ENCODE measurements around the gene ATG7. TPM values are rescaled to one million over a fixed set of nuclear protein-coding genes. Genes with fewer than 3 reads are reported as not detected.

Gene ATG7
- total and polyA plus RNA-seq, 10 of the 15 experiments (the other 5 are each of a cell fraction or from before 2014, with no cell fraction given) = 13.5 to 49.5 (median 26.4) TPM

GRCh38 chr3:11367143-11367693 lies 95.0 kb downstream of the ATG7 start (continued):
- no peak for TF ChIP-seq SIX5 (IDR thresholded peaks at IDR 0.05; ENCODE audit: low read depth, low read length, severe bottlenecking)
- TF ChIP-seq PAX8 (IDR thresholded peaks at IDR 0.05) = no peak

- in situ Hi-C loops (cut with MboI) (no loop called here), intact Hi-C loops (cut with micrococcal nuclease; ENCODE audit: unreplicated experiment) (no loop called here)
- no peaks in the 10 kb centered on the region for H3K27me3 ChIP-seq (replicated peaks in 1 of 2; ENCODE audit: control insufficient read depth in 2 of 2, insufficient read depth in 2 of 2, low read length in 1 of 2)
- H2AFZ ChIP-seq (ENCODE audit: control insufficient read depth, low read depth, low read length) = no peak overlapping the region
- RAD21 ChIA-PET (ENCODE audit: unreplicated experiment) = interaction anchor here (1.6 kb wide), 1 partner anchor 9 kb away, joined by 5 read pairs; no protein-coding TSS in a partner anchor
- TF ChIP-seq HCFC1 (IDR thresholded peaks at IDR 0.05; ENCODE audit: low read length) = no peak
- no peak for TF ChIP-seq MEF2A (IDR thresholded peaks at IDR 0.05; ENCODE audit: insufficient read depth, low read depth, low read length)
- no peak overlapping the region for H3K4me3 ChIP-seq
- no peak for DNase-seq (ENCODE audit: low read depth, low spot score)
- CTCF ChIA-PET = interaction anchor here (1.4 to 2.5 kb wide), 3 partner anchors 9 to 281 kb away, joined by 4 to 17 read pairs (median 8); no protein-coding TSS in a partner anchor
- SMC1A ChIA-PET (ENCODE audit: uncharacterized antibody, unreplicated experiment) = interaction anchor here (0.6 to 0.7 kb wide), 3 partner anchors 14 to 281 kb away, joined by 3 read pairs; no protein-coding TSS in a partner anchor
- no peak overlapping the region for H3K27ac ChIP-seq (ENCODE audit: control insufficient read depth, insufficient read depth)
- no peaks in the 10 kb centered on the region for H4K20me1 ChIP-seq (ENCODE audit: control insufficient read depth, insufficient read depth)
- FAIRE-seq = no peak
- ATAC-seq = no peak
- WGBS (ENCODE audit: insufficient coverage, insufficient replicate concordance, low lambda C conversion rate, missing lambda C conversion rate) = 96% methylated on average over 3 of the region's 3 CpGs
- no peaks in the 10 kb centered on the region for H3K79me2 ChIP-seq (ENCODE audit: control insufficient read depth, insufficient read depth, low read length)
- no peak overlapping the region for H3K4me2 ChIP-seq (ENCODE audit: control insufficient read depth, insufficient read depth)
- no peak overlapping the region for H3K9ac ChIP-seq (ENCODE audit: control insufficient read depth, insufficient read depth, low read length)
- peaks cover 6% of the 10 kb centered on the region for H3K4me1 ChIP-seq (ENCODE audit: control insufficient read depth, insufficient read depth, low read length)
- no TSS peak for BruUV-seq (replicated peaks)
- no peaks in the 10 kb centered on the region for H3K9me3 ChIP-seq (replicated peaks; ENCODE audit: control insufficient read depth, insufficient read depth, low read length)
- peaks cover 0 to 9% of the 10 kb centered on the region in 2 experiments; a peak in 2 of 4 replicates for H3K36me3 ChIP-seq (ENCODE audit: control insufficient read depth in 2 of 2, insufficient read depth in 2 of 2, low read length in 1 of 2)
- POLR2A ChIA-PET = no interaction called here
These were observed 98.0 kb downstream of the ATG7 start for GRCh38 chr3:11370191-11370590.

- SMC1A ChIA-PET (ENCODE audit: uncharacterized antibody, unreplicated experiment) = no interaction called here
- H3K9ac ChIP-seq (ENCODE audit: control insufficient read depth, insufficient read depth, low read length) = no peak overlapping the region
- BruUV-seq (replicated peaks) = no TSS peak
- no peak overlapping the region for H3K4me3 ChIP-seq
- no peak overlapping the region for H3K27ac ChIP-seq (ENCODE audit: control insufficient read depth, insufficient read depth)
- POLR2A ChIA-PET = no interaction called here
- RAD21 ChIA-PET (ENCODE audit: unreplicated experiment) = interaction anchor here (1.6 kb wide), 1 partner anchor 8 kb away, joined by 5 read pairs; no protein-coding TSS in a partner anchor
- in situ Hi-C loops (cut with MboI) = no loop called here
- H3K4me2 ChIP-seq (ENCODE audit: control insufficient read depth, insufficient read depth) = no peak overlapping the region
- FAIRE-seq (no peak), DNase-seq (ENCODE audit: low read depth, low spot score) (no peak), ATAC-seq (no peak)
- CTCF ChIA-PET = interaction anchor here (1.4 to 2.5 kb wide), 3 partner anchors 8 to 281 kb away, joined by 4 to 17 read pairs (median 8); no protein-coding TSS in a partner anchor
- WGBS (ENCODE audit: insufficient coverage, insufficient replicate concordance, low lambda C conversion rate, missing lambda C conversion rate) = 95% methylated on average over 4 of the region's 4 CpGs
- H3K27me3 ChIP-seq (replicated peaks in 1 of 2; ENCODE audit: control insufficient read depth in 2 of 2, insufficient read depth in 2 of 2, low read length in 1 of 2) = no peaks in the 10 kb centered on the region
- H3K36me3 ChIP-seq (ENCODE audit: control insufficient read depth in 2 of 2, insufficient read depth in 2 of 2, low read length in 1 of 2) = peaks cover 0 to 6% of the 10 kb centered on the region in 2 experiments; a peak in 2 of 4 replicates
- intact Hi-C loops (cut with micrococcal nuclease; ENCODE audit: unreplicated experiment) = no loop called here
- H2AFZ ChIP-seq (ENCODE audit: control insufficient read depth, low read depth, low read length) = no peak overlapping the region
- no peaks in the 10 kb centered on the region for H3K9me3 ChIP-seq (replicated peaks; ENCODE audit: control insufficient read depth, insufficient read depth, low read length)
- peaks cover 6% of the 10 kb centered on the region for H3K4me1 ChIP-seq (ENCODE audit: control insufficient read depth, insufficient read depth, low read length)
- no peaks in the 10 kb centered on the region for H3K79me2 ChIP-seq (ENCODE audit: control insufficient read depth, insufficient read depth, low read length)
- H4K20me1 ChIP-seq (ENCODE audit: control insufficient read depth, insufficient read depth) = no peaks in the 10 kb centered on the region
- TF ChIP-seq NR2C2 (IDR thresholded peaks at IDR 0.05; ENCODE audit: borderline replicate concordance, control insufficient read depth, insufficient read length, low read depth) = no peak
- no peak for TF ChIP-seq ZNF384 (IDR thresholded peaks at IDR 0.05; ENCODE audit: borderline replicate concordance, low read depth, low read length)
- TF ChIP-seq CHD2 (IDR thresholded peaks at IDR 0.05; ENCODE audit: borderline replicate concordance, low read depth, low read length) = no peak
- TF ChIP-seq ZNF217 (IDR thresholded peaks at IDR 0.05) = no peak
- no peak for TF ChIP-seq GATAD2B (conservative IDR thresholded peaks at IDR 0.05; ENCODE audit: low read depth)
- no peak for TF ChIP-seq RELB (IDR thresholded peaks at IDR 0.05; ENCODE audit: low read depth)
These were observed 98.8 kb downstream of the ATG7 start for GRCh38 chr3:11370966-11371365.
